Measurements from ENCODE around the gene HHATL.

DNA sequence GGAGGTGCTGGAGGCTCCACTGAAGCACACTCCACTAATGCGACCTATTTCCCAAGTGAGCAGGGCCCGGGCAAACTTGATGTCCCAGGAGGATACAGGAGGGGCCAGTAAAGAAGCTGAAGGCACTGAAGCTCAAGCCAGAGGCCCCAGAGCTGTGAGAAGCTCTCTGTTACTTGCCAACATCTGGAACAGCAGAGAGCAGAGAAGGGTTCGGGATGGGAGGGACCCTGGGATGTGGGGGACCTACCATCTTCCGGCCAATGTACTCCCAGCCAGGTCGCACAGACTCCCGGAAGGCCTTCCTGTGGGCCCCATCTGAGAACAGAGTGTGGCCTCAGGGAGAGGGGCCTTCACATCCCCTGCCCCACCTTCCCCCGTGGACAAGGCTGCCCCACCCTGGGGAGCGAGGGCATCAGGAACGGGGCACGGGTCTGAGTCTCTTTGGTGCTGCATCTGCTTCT, 3.1 kb downstream of the HHATL start:
- no peak for TF ChIP-seq RAD21 (IDR thresholded peaks at IDR 0.05; ENCODE audit: low read depth)
- no peak for TF ChIP-seq NFIC (IDR thresholded peaks at IDR 0.05)
- no peak for TF ChIP-seq EP300 (IDR thresholded peaks at IDR 0.05; ENCODE audit: borderline replicate concordance)
- TF ChIP-seq MAX (IDR thresholded peaks at IDR 0.05) = no peak

All from Ishikawa (cell line).